Spleen (tissue), 7 donors: ENCODE data around the gene JAG1.

ENCODE experiments used
- POLR2A ChIP-seq, 3 donors: fragments of 450-650 bp; IDR thresholded peaks; one replicate each; pipeline ENCODE4 v1.5.1; 2017; ENCODE audit warnings: antibody characterized with exemption in 3 of 3, mild to moderate bottlenecking in 1 of 3
- POLR2AphosphoS5 ChIP-seq, 3 donors: sonication (generic); formaldehyde crosslinking; IDR thresholded peaks; one replicate each; pipeline ENCODE4 v1.5.1; 2017; ENCODE audit warnings: antibody characterized with exemption in 3 of 3
- TF ChIP-seq, protein P1 (sequence below), 11 experiments: fragments of 200-600 bp in 7 of 11; fragments of 450-650 bp in 4 of 11; sonication (generic) in 4 of 11; IDR thresholded peaks in 8 of 11; conservative IDR thresholded peaks in 3 of 11; 1 replicate in 7 of 11; 2 replicates in 4 of 11; pipeline versions ENCODE4 v1.4.0 to v1.8.0; 2016 to 2021; ENCODE audit warnings: antibody characterized with exemption in 11 of 11, inconsistent platforms in 4 of 11, mild to moderate bottlenecking in 1 of 11
- donor health status: DM: no; HTN: no; CAD: no; lungs with moderate emphysema.
- donor health status: DM: no; HTN: no; CAD: no.
- donor health status: DM: no; HTN: no; CAD: no.

DNA sequence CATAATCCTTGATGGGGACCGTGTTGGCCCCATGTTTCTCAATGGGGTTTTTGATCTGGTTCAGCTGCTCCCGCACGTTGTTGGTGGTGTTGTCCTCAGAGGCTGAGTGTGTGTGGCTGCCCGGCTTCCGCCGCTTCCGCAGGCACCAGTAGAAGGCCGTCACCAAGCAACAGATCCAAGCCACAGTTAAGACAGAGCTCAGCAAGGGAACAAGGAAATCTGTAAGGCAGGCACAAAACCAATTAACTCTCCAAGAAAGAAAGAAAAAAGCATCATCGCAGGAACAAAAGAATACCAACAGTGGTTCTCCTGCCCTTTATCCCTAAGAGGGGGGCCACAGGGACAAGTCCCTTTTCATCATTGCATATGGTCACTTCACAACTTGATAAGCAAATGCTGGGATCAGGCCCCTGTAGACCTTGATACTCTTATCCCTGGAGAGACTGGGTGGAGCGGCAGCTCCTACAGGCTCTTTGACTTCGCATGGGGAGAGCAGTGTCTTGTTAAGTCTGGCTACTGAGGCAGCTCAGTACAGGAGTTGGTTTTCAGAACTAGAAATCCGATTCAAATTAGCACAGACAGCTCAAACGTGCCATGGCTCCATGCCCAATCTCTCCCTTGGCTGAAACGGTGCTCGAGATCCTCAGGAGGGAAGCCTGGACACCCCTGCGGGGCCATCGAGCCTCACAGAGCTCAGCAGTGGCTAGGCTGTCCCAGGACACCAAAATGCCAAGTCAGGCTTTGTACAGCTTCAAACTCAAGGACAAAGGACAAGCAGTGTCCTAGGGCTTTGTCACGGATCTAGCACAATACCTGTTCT is 33.9 kb downstream of the JAG1 start:
- TF ChIP-seq, protein P1, sequence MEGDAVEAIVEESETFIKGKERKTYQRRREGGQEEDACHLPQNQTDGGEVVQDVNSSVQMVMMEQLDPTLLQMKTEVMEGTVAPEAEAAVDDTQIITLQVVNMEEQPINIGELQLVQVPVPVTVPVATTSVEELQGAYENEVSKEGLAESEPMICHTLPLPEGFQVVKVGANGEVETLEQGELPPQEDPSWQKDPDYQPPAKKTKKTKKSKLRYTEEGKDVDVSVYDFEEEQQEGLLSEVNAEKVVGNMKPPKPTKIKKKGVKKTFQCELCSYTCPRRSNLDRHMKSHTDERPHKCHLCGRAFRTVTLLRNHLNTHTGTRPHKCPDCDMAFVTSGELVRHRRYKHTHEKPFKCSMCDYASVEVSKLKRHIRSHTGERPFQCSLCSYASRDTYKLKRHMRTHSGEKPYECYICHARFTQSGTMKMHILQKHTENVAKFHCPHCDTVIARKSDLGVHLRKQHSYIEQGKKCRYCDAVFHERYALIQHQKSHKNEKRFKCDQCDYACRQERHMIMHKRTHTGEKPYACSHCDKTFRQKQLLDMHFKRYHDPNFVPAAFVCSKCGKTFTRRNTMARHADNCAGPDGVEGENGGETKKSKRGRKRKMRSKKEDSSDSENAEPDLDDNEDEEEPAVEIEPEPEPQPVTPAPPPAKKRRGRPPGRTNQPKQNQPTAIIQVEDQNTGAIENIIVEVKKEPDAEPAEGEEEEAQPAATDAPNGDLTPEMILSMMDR (IDR thresholded peaks at IDR 0.05 in 8 of 11, conservative IDR thresholded peaks at IDR 0.05 in 3 of 11): no peak
- TF ChIP-seq POLR2AphosphoS5 (IDR thresholded peaks at IDR 0.05): no peak
- TF ChIP-seq POLR2A (IDR thresholded peaks at IDR 0.05): no peak
